ENCODE data around the gene LRRC61.
"Not testable (repeated sequence)": the region's sequence is repeated elsewhere in the genome, so short reads cannot be mapped to it uniquely, and the experiment has no call there.

The LRRC61 gene

GRCh38 chr7:150307129-150307528 is 16.0 kb upstream of the LRRC61 start:
- no peak for DNase-seq

GRCh38 chr7:150307904-150308303 is 15.3 kb upstream of the LRRC61 start:
- DNase-seq, result no peak

- DNase-seq, result no peak
These were observed 14.6 kb upstream of the LRRC61 start for GRCh38 chr7:150308575-150308974.

GRCh38 chr7:150311146-150311545 is 12.0 kb upstream of the LRRC61 start:
- no peak for DNase-seq

GRCh38 chr7:150311711-150312110 is 11.4 kb upstream of the LRRC61 start:
- DNase-seq, result no peak

- DNase-seq, result not testable (repeated sequence)
These were observed 10.3 kb upstream of the LRRC61 start for GRCh38 chr7:150312649-150313366.

GRCh38 chr7:150313367-150313809 is 9.8 kb upstream of the LRRC61 start:
- no peak for DNase-seq

- DNase-seq, result no peak
These were observed 9.3 kb upstream of the LRRC61 start for GRCh38 chr7:150313870-150314269.

GRCh38 chr7:150314639-150315239 is 8.4 kb upstream of the LRRC61 start:
- no peak for DNase-seq

- DNase-seq, result not testable (repeated sequence)
These were observed 6.2 kb upstream of the LRRC61 start for GRCh38 chr7:150316987-150317386.

GRCh38 chr7:150317748-150318444 is 5.3 kb upstream of the LRRC61 start:
- DNase-seq, result no peak

GRCh38 chr7:150321788-150322113 is 1.4 kb upstream of the LRRC61 start:
- no peak for DNase-seq

GRCh38 chr7:150322114-150322832 is 882 bp upstream of the LRRC61 start:
- DNase-seq, result no peak

GRCh38 chr7:150323682-150324372 is 672 bp downstream of the LRRC61 start:
- DNase-seq, result no peak

- DNase-seq, result no peak
These were observed 1.3 kb downstream of the LRRC61 start for GRCh38 chr7:150324373-150324961.

GRCh38 chr7:150325110-150325611 is 2.0 kb downstream of the LRRC61 start:
- no peak for DNase-seq

GRCh38 chr7:150325901-150326300 is 2.7 kb downstream of the LRRC61 start:
- no peak for DNase-seq

GRCh38 chr7:150326657-150327268 is 3.6 kb downstream of the LRRC61 start:
- DNase-seq, result no peak

- DNase-seq, result no peak
These were observed 4.2 kb downstream of the LRRC61 start for GRCh38 chr7:150327308-150327707.

Measured in anterior cingulate cortex (tissue), 58 donors.